ENCODE measurements around the gene RAD51AP1.
A peak's percentile ranks its signal among the peaks of the same experiment; 100 is the strongest.
"Not testable (repeated sequence)": the region's sequence is repeated elsewhere in the genome, so short reads cannot be mapped to it uniquely, and the experiment has no call there.

RAD51AP1 gene

GRCh38 chr12:4505376-4505986, 33.2 kb upstream of the RAD51AP1 start:
- POLR2A ChIA-PET (ENCODE audit: low non-redundant PET), result no interaction called here
- H3K27ac ChIP-seq, result no peak overlapping the region
- TF ChIP-seq CTCF (conservative IDR thresholded peaks at IDR 0.05; ENCODE audit: low read depth), result no peak
- DNase-seq (ENCODE audit: low spot score), result no peak
- CTCF ChIA-PET, result no interaction called here

GRCh38 chr12:4506430-4506829, 32.3 kb upstream of the RAD51AP1 start:
- ChIA-PET POLR2A (ENCODE audit: low non-redundant PET) (no interaction called here), CTCF (no interaction called here)
- TF ChIP-seq CTCF (conservative IDR thresholded peaks at IDR 0.05; ENCODE audit: low read depth), result no peak
- H3K27ac ChIP-seq, result no peak overlapping the region
- DNase-seq (ENCODE audit: low spot score), result no peak

- DNase-seq (ENCODE audit: low spot score), result no peak
- POLR2A ChIA-PET (ENCODE audit: low non-redundant PET), result no interaction called here
- H3K27ac ChIP-seq, result no peak overlapping the region
- TF ChIP-seq CTCF (conservative IDR thresholded peaks at IDR 0.05; ENCODE audit: low read depth), result no peak
- CTCF ChIA-PET, result no interaction called here
Observed at GRCh38 chr12:4506870-4507269, 31.8 kb upstream of the RAD51AP1 start.

GRCh38 chr12:4508503-4508902, 30.2 kb upstream of the RAD51AP1 start:
- CTCF ChIA-PET; DNase-seq (ENCODE audit: low spot score); POLR2A ChIA-PET (ENCODE audit: low non-redundant PET): not testable (repeated sequence)
- peak overlapping the region; percentile 84 for H3K27ac ChIP-seq

- H3K27ac ChIP-seq, result peak overlapping the region; percentile 84
- DNase-seq (ENCODE audit: low spot score); POLR2A ChIA-PET (ENCODE audit: low non-redundant PET); CTCF ChIA-PET: not testable (repeated sequence)
Observed at GRCh38 chr12:4509269-4509668, 29.4 kb upstream of the RAD51AP1 start.

- ChIA-PET CTCF (interaction anchor here (0.5 to 0.7 kb wide), 3 partner anchors 52 to 141 kb away, joined by 3 to 4 read pairs (median 3); no protein-coding TSS in a partner anchor), POLR2A (ENCODE audit: low non-redundant PET) (no interaction called here)
- DNase-seq (ENCODE audit: low spot score), result peak; percentile 21
- no peak for TF ChIP-seq CTCF (conservative IDR thresholded peaks at IDR 0.05; ENCODE audit: low read depth)
- H3K27ac ChIP-seq, result no peak overlapping the region
Observed at GRCh38 chr12:4518106-4518728, 20.5 kb upstream of the RAD51AP1 start.

- POLR2A ChIA-PET (ENCODE audit: low non-redundant PET); CTCF ChIA-PET; H3K27ac ChIP-seq; DNase-seq (ENCODE audit: low spot score): not testable (repeated sequence)
Observed at GRCh38 chr12:4523443-4523842, 15.2 kb upstream of the RAD51AP1 start.

GRCh38 chr12:4526923-4527546, 11.7 kb upstream of the RAD51AP1 start:
- ChIA-PET CTCF (interaction anchor here (0.6 to 0.7 kb wide), 2 partner anchors 22 to 173 kb away, joined by 3 to 4 read pairs; no protein-coding TSS in a partner anchor), POLR2A (ENCODE audit: low non-redundant PET) (no interaction called here)
- no peak for DNase-seq (ENCODE audit: low spot score)
- no peak overlapping the region for H3K27ac ChIP-seq
- TF ChIP-seq CTCF (conservative IDR thresholded peaks at IDR 0.05; ENCODE audit: low read depth), result peak; percentile 33
